AG04449 (cell line): ENCODE data around the gene ARHGAP26.

Source experiments
- CTCF ChIA-PET: fragments of 350-600 bp; formaldehyde crosslinking; extraction: SDS; loops from one replicate; lab custom pipeline; 2021; ENCODE audit warnings: antibody characterized with exemption; lab: Yijun Ruan, JAX
- POLR2A ChIA-PET: fragments of 400-600, 350-600 bp; formaldehyde crosslinking; extraction: SDS; loops from one replicate; lab custom pipeline; 2020; ENCODE audit warnings: antibody characterized with exemption, inconsistent platforms; lab: Yijun Ruan, JAX
- DNase-seq: peaks from one replicate; pipeline ENCODE4 v3.0.0-alpha.2; 2010; ENCODE audit warnings: low read depth, low spot score
- H3K4me3 ChIP-seq: 2 replicates; pipeline ENCODE4 v1.5.1; 2011; ENCODE audit warnings: low read depth, mild to moderate bottlenecking, control low read depth, low read length
- TF ChIP-seq, protein P1 (sequence below): IDR thresholded peaks from one replicate; pipeline ENCODE4 v1.5.1; 2011; ENCODE audit warnings: mild to moderate bottlenecking, moderate library complexity, low read length, control low read depth, inconsistent platforms; ENCODE audit not compliant: insufficient read depth; ENCODE audit errors: missing control alignments

ARHGAP26 gene

DNA sequence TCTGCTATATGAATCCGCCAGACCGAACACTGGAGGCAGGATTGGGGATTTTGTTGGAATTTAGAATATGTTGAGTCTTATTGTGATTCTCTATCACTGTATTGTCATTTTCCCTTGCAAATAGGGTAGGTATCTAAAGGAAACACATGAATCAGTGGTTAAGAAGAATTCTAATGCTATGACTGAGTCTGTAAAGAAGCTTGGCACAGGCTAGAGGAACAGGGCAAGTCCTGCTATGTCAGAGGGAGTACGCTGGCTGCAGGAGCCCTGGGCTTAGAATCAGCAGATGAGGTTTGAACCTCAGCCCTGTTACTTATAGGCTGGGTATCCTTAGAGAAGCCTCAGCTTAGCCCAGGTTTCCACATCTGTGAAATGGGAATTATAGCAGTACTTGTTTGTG lies 435.2 kb downstream of the ARHGAP26 start:
- TF ChIP-seq, protein P1, sequence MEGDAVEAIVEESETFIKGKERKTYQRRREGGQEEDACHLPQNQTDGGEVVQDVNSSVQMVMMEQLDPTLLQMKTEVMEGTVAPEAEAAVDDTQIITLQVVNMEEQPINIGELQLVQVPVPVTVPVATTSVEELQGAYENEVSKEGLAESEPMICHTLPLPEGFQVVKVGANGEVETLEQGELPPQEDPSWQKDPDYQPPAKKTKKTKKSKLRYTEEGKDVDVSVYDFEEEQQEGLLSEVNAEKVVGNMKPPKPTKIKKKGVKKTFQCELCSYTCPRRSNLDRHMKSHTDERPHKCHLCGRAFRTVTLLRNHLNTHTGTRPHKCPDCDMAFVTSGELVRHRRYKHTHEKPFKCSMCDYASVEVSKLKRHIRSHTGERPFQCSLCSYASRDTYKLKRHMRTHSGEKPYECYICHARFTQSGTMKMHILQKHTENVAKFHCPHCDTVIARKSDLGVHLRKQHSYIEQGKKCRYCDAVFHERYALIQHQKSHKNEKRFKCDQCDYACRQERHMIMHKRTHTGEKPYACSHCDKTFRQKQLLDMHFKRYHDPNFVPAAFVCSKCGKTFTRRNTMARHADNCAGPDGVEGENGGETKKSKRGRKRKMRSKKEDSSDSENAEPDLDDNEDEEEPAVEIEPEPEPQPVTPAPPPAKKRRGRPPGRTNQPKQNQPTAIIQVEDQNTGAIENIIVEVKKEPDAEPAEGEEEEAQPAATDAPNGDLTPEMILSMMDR: no peak
- CTCF ChIA-PET: interaction anchor here (1.1 to 1.7 kb wide), 3 partner anchors 17 to 619 kb away, joined by 3 to 5 read pairs (median 4); no protein-coding TSS in a partner anchor
- no peak overlapping the region for H3K4me3 ChIP-seq
- POLR2A ChIA-PET: interaction anchor here (1.1 to 1.2 kb wide), 2 partner anchors 20 to 199 kb away, joined by 3 to 4 read pairs; no protein-coding TSS in a partner anchor
- peak; percentile 92 for DNase-seq

DNA sequence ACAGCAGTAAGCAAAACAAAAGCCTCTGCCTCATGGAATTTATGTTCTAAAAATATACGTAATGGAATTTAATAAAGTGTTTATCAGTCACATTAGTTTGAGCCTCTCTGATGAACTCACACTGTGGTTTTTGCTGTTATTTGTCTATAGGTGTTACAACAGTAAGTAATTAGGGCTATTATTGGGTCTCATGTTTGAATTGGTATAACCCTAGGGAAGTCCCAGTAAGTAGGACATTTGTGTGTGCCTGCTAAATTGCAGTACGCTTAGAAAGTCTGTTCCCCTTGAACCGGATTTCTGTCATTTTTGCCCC lies 435.7 kb downstream of the ARHGAP26 start:
- ChIA-PET CTCF (interaction anchor here (1.2 to 1.7 kb wide), 3 partner anchors 13 to 619 kb away, joined by 3 to 5 read pairs (median 4); no protein-coding TSS in a partner anchor), POLR2A (interaction anchor here (1.1 kb wide), 1 partner anchor 20 kb away, joined by 4 read pairs; no protein-coding TSS in a partner anchor)
- H3K4me3 ChIP-seq: no peak overlapping the region
- TF ChIP-seq, protein P1: no peak
- DNase-seq: no peak

DNA sequence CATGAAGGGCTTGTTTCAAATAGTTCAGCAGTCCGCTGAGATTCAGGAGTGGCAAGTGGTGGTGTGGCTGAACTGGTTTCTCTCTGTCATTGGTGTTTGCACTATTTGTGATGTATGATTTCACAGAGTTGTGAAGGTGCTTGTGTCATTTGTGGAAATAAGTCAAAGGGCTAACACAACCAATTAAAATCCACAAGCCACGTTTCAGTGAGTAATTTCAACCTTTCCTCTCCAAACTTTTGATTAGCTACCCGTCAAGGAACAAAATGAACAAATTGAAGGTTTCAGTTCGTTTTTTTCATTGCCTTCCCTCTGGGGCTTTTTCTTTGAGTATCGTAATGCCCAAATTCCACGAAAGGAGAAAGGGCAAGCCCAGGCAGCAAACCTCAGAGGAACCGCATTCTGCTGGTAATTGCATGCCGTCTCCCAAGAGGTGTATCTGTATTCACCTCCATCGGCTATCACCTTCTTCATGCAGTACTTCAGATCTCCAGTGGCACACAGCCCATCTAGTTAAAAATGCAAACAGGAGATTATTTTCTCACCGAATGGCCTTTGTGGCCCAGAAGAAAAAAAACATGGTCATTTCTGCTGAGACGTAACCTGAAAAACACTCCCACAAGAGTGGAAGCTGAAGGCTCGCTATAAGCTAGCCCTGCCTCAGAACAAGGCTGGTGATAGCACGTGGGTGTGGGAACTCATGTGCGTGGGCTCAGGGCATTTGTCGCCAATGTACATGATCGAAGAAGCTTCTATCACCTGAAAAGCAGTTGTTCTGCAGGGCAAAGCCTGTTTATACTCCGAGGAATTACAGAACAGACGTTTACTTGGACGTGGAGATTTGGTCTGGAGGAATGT lies 436.2 kb downstream of the ARHGAP26 start:
- ChIA-PET POLR2A (interaction anchor here (1.1 kb wide), 1 partner anchor 19 kb away, joined by 4 read pairs; no protein-coding TSS in a partner anchor), CTCF (interaction anchor here (1.2 to 1.5 kb wide), 2 partner anchors 13 to 618 kb away, joined by 3 to 4 read pairs; no protein-coding TSS in a partner anchor)
- TF ChIP-seq, protein P1: no peak
- DNase-seq: no peak
- no peak overlapping the region for H3K4me3 ChIP-seq

DNA sequence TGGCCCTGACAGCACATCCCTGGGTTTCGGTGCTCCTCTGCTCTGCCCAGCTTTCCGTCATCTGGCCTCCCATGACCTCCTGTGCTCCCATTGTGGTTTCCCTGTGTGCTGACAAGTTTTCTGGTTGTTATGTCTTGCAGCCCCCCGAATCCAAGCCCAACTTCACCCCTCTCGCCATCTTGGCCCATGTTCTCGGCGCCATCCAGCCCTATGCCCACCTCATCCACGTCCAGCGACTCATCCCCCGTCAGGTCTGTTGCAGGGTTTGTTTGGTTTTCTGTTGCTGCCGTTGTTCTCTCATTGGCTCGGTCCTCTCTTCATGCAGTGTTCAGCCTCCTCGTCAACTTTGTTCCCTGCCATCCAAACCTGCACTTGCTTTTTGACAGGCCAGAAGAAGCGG lies 436.9 kb downstream of the ARHGAP26 start:
- TF ChIP-seq, protein P1: no peak
- ChIA-PET POLR2A (no interaction called here), CTCF (interaction anchor here (1.2 kb wide), 1 partner anchor 12 kb away, joined by 3 read pairs; no protein-coding TSS in a partner anchor)
- DNase-seq: no peak
- no peak overlapping the region for H3K4me3 ChIP-seq

DNA sequence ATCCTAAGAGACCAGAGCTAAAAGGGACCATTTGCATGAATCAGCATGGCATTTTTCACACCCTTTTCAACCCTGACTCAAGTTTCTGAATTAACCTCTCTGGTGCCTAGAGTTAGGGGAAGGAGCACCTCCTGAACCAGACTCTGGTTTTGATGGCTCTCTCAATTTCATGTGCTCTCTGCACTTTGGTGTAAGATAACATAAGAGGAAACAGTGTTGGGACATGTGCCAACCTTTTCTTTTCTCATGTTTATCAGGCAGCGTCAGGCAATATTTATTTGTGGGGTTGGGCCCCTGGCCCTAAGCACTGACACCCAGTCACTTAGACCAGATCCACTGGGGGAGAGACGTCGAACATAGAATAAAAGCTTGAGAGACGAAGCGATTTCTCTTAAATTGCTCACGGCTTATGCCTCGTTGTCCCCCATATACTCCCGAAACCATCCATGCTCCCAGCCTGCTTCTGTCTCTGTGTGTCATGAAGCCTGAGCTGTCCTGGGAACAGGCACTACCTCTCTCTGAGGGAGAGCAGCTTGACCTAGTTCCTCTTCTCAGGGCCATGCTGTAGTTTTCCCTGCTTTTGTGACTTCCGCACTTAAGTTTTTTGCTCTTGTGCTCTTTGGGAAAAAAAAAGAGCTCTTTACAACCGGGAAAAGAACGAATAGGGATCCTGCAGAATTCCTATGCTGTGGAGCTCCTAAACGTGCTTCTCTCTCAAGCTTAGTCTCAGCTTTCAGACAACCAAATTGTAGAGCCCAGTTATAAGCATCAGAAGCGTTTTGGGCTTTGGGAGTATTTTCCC lies 437.6 kb downstream of the ARHGAP26 start:
- TF ChIP-seq, protein P1: no peak
- H3K4me3 ChIP-seq: no peak overlapping the region
- DNase-seq: no peak
- ChIA-PET POLR2A (no interaction called here), CTCF (interaction anchor here (1.1 to 1.8 kb wide), 5 partner anchors 9 to 149 kb away, joined by 3 to 6 read pairs (median 3); no protein-coding TSS in a partner anchor)
